CD4-positive, alpha-beta memory T cell (primary cell): Measurements from ENCODE around the gene UBAC1. TPM values are rescaled to one million over a fixed set of nuclear protein-coding genes. Genes with fewer than 3 reads are reported as not detected.
"Not testable (repeated sequence)": the region's sequence is repeated elsewhere in the genome, so short reads cannot be mapped to it uniquely, and the experiment has no call there.

Experiments
- CTCF ChIA-PET: fragments of 350-600 bp; sonication (Branson Sonifier 250); formaldehyde crosslinking; loops from one replicate; lab custom pipeline; 2021; ENCODE audit warnings: inconsistent platforms; ENCODE audit not compliant: partially characterized antibody; lab: Charles Lee
- POLR2A ChIA-PET: fragments of 350-600 bp; sonication (Branson Sonifier 250); formaldehyde crosslinking; loops from one replicate; lab custom pipeline; 2021; ENCODE audit not compliant: partially characterized antibody; lab: Charles Lee
- DNase-seq, 5 donors: peaks; one replicate each; pipeline versions ENCODE4 v3.0.0 to v3.0.0-alpha.2; 2020 to 2022; ENCODE audit warnings: mixed read lengths in 1 of 5
- H3K27ac ChIP-seq: one replicate; pipeline ENCODE4 v1.7.0; 2013; ENCODE audit warnings: low read depth, low read length
- H3K27me3 ChIP-seq: 2 replicates; pipeline ENCODE4 v1.7.0; 2013; ENCODE audit warnings: mild to moderate bottlenecking, low read length, moderate library complexity; ENCODE audit not compliant: insufficient read depth
- H3K36me3 ChIP-seq: 2 replicates; pipeline ENCODE4 v1.7.0; 2013; ENCODE audit warnings: mild to moderate bottlenecking, low read length, moderate library complexity; ENCODE audit not compliant: insufficient read depth
- H3K4me1 ChIP-seq: 2 replicates; pipeline ENCODE4 v1.7.0; 2013; ENCODE audit warnings: mild to moderate bottlenecking, low read length, moderate library complexity; ENCODE audit not compliant: insufficient read depth
- H3K4me3 ChIP-seq, 2 donors: one replicate each; pipeline ENCODE4 v1.7.0; 2013; ENCODE audit warnings: low read length in 2 of 2, mild to moderate bottlenecking in 1 of 2
- H3K9me3 ChIP-seq, 2 donors: one replicate each; pipeline ENCODE4 v1.7.0; 2013; ENCODE audit warnings: low read length in 2 of 2, control low read depth in 1 of 2; ENCODE audit not compliant: control insufficient read depth in 1 of 2
- H3K27ac Mint-ChIP-seq, 7 donors: one replicate each; pipeline ENCODE4 v1.8.0; 2020 to 2021; ENCODE audit warnings: mixed read lengths in 7 of 7, mild to moderate bottlenecking in 6 of 7, inconsistent platforms in 3 of 7, moderate library complexity in 3 of 7
- H3K27me3 Mint-ChIP-seq, 2 donors: one replicate each; pipeline ENCODE4 v1.8.0; 2020 to 2021; ENCODE audit warnings: mixed read lengths in 2 of 2
- H3K36me3 Mint-ChIP-seq, 2 donors: one replicate each; pipeline ENCODE4 v1.8.0; 2020 to 2021; ENCODE audit warnings: mixed read lengths in 2 of 2, inconsistent platforms in 1 of 2, mild to moderate bottlenecking in 1 of 2
- H3K4me1 Mint-ChIP-seq, 4 donors: one replicate each; pipeline ENCODE4 v1.8.0; 2020 to 2021; ENCODE audit warnings: mixed read lengths in 4 of 4, mild to moderate bottlenecking in 1 of 4
- H3K4me3 Mint-ChIP-seq, 8 donors: one replicate each; pipeline ENCODE4 v1.8.0; 2020 to 2021; ENCODE audit warnings: mixed read lengths in 8 of 8, mild to moderate bottlenecking in 7 of 8, moderate library complexity in 6 of 8, inconsistent platforms in 3 of 8
- H3K9me3 Mint-ChIP-seq, 8 donors: one replicate each; pipeline ENCODE4 v1.8.0; 2020 to 2021; ENCODE audit warnings: mixed read lengths in 8 of 8, mild to moderate bottlenecking in 5 of 8, inconsistent platforms in 3 of 8, moderate library complexity in 1 of 8
- intact Hi-C: fragments of 100-400 bp; cut with micrococcal nuclease; formaldehyde crosslinking; loops from one replicate; pipeline ENCODE4 v1.15.1; 2023
- polyA plus RNA-seq, 2 donors: library from polyadenylated mRNA; unstranded; fragments of 300-500 nt; fragmentation: Illumina TruSeq; gene quantifications; one replicate each; pipeline ENCODE4 v1.2.3, GENCODE V29; 2021
- total RNA-seq, 2 experiments: library from RNA; stranded (reverse); gene quantifications; one replicate each; pipeline ENCODE4 v1.2.3, GENCODE V29; 2021

The UBAC1 gene
- total and polyA plus RNA-seq, 4 experiments from 2014 or later: 23.0 to 32.8 (median 28.1) TPM

DNA sequence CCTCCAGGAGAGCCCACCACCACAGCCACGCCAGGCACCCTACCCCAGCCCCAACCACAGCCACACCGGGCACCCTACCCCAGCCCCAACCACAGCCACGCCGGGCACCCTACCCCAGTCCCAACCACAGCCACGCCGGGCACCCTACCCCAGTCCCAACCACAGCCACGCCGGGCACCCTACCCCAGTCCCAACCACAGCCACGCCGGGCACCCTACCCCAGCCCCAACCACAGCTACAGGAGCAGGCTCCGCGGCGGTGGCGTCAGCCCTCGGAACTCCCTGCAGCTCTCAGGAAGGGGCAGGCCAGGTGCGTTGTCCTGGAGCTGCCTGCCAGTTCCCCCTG is 5.7 kb upstream of the UBAC1 start:
- H3K9me3 Mint-ChIP-seq, H3K27ac Mint-ChIP-seq, H3K36me3 ChIP-seq, H3K4me3 Mint-ChIP-seq, H3K9me3 ChIP-seq, H3K4me3 ChIP-seq, DNase-seq, H3K36me3 Mint-ChIP-seq, H3K27me3 Mint-ChIP-seq, H3K27me3 ChIP-seq, H3K27ac ChIP-seq: not testable (repeated sequence)
- intact Hi-C loops: loop anchor here (1.0 kb wide), 1 partner anchor 156 kb away; no protein-coding TSS in a partner anchor
- H3K4me1 ChIP-seq: peaks cover 12% of the 10 kb centered on the region
- CTCF ChIA-PET: interaction anchor here (0.8 to 3.4 kb wide), 12 partner anchors 9 to 162 kb away, joined by 3 to 64 read pairs (median 4); no protein-coding TSS in a partner anchor
- POLR2A ChIA-PET: interaction anchor here (1.2 to 1.9 kb wide), 3 partner anchors 143 to 155 kb away, joined by 3 to 8 read pairs (median 4); no protein-coding TSS in a partner anchor
- peaks cover 6 to 16% (median 11%) of the 10 kb centered on the region in 4 donors for H3K4me1 Mint-ChIP-seq

DNA sequence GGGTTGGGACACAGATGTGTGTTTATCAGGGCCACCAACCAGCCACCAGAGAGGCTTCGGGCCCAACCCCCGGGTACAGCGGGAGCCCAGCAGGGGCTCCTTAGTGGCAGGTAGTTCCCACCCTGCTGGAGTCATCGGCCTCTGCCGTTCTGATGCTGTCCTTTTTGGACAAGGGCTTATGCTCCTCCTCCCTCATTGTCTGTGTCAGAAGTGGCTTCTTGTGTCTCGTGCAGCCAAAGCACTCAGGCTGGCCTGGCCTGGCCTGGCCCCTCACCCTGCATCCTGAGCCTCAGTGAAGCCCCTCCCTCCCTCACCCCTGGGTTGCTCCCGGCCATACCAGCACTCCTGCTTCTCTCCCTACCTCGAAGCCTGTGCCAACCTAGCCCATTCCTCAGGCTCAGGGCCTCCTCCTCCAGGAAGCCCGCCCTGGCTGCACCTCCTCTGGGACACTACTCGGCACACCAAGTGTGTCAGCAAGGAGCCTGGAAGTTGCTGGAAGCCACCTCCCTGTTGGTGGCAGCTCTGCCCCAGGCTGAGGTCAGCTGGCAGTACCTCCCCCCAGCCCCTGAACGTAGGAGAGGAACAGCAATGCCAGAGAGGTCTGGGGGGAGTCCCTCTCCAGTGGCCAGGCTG is 4.1 kb upstream of the UBAC1 start:
- H3K27ac Mint-ChIP-seq: peak overlapping the region in 2 of 7 donors; percentile 8 to 32
- DNase-seq: no peak
- POLR2A ChIA-PET: no interaction called here
- no peak overlapping the region for H3K4me3 ChIP-seq
- peaks cover 6 to 10% of the 10 kb centered on the region in 2 donors for H3K27me3 Mint-ChIP-seq
- H3K4me3 Mint-ChIP-seq: no peak overlapping the region
- peaks cover 8 to 25% (median 18%) of the 10 kb centered on the region in 4 donors for H3K4me1 Mint-ChIP-seq
- intact Hi-C loops: no loop called here
- peaks cover 0 to 9% of the 10 kb centered on the region in 2 donors for H3K36me3 Mint-ChIP-seq
- peaks cover 0 to 2% (median 0%) of the 10 kb centered on the region in 8 donors for H3K9me3 Mint-ChIP-seq
- no peak overlapping the region for H3K27ac ChIP-seq
- H3K4me1 ChIP-seq: peaks cover 21% of the 10 kb centered on the region
- H3K9me3 ChIP-seq: no peaks in the 10 kb centered on the region
- no peaks in the 10 kb centered on the region for H3K27me3 ChIP-seq
- H3K36me3 ChIP-seq: no peaks in the 10 kb centered on the region
- CTCF ChIA-PET: interaction anchor here (3.4 kb wide), 1 partner anchor 156 kb away, joined by 64 read pairs; no protein-coding TSS in a partner anchor

DNA sequence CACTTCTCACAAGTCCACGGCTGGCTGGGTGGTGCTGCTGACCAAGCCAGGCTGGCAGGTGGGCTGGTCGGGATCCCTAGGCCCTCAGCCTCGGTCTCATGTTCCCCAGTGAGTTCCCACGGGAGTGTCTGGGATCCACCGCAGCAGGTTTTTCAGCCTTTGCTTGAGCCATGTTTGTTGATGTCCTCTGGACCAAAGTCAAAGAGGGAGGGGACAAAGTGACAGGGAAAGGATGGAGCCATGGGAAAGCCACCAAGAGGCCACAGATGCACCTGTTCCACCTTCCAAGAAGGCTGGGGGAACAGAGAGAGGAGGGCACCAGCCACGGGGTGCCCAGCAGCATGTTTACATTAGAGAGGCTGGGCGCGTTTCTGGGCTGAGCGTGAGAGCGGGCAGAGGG is 2.8 kb upstream of the UBAC1 start:
- CTCF ChIA-PET: no interaction called here
- H3K4me3 ChIP-seq: no peak overlapping the region
- H3K36me3 ChIP-seq: no peaks in the 10 kb centered on the region
- no peak overlapping the region for H3K27ac ChIP-seq
- peaks cover 6 to 10% of the 10 kb centered on the region in 2 donors for H3K27me3 Mint-ChIP-seq
- H3K4me1 ChIP-seq: peaks cover 30% of the 10 kb centered on the region
- peaks cover 0 to 9% of the 10 kb centered on the region in 2 donors for H3K36me3 Mint-ChIP-seq
- POLR2A ChIA-PET: no interaction called here
- peaks cover 0 to 2% (median 0%) of the 10 kb centered on the region in 8 donors for H3K9me3 Mint-ChIP-seq
- no peaks in the 10 kb centered on the region for H3K9me3 ChIP-seq
- H3K27ac Mint-ChIP-seq: peak overlapping the region in 2 of 7 donors; percentile 47 to 76
- no peak for DNase-seq
- intact Hi-C loops: no loop called here
- H3K4me3 Mint-ChIP-seq: peak overlapping the region in 1 of 8 donors; percentile 24
- H3K27me3 ChIP-seq: no peaks in the 10 kb centered on the region
- peaks cover 14 to 37% (median 25%) of the 10 kb centered on the region in 4 donors for H3K4me1 Mint-ChIP-seq

DNA sequence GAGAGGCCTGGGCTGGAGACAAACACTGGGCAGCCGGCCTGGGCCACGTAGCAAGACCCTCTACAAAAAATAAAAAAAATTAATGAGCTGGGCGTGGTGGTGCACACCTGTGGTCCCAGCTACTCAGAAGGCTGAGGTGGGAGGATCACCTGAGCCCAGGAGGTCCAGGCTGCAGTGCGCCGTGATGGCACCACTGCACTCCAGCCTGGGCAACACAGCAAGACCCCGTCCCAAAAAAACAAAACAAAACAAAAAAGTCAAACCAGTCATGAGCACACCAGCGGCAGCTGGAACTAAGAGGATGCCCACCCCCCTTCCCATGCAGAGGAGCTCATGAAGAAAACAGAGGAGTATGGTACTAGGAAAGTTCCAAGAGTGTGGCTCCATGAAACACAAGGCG is 2.2 kb upstream of the UBAC1 start:
- ChIA-PET CTCF (no interaction called here), POLR2A (interaction anchor here (0.8 kb wide), 1 partner anchor 155 kb away, joined by 3 read pairs; the partner anchor contains the start of gene TMEM250)
- peaks cover 30% of the 10 kb centered on the region for H3K4me1 ChIP-seq
- peaks cover 6 to 10% of the 10 kb centered on the region in 2 donors for H3K27me3 Mint-ChIP-seq
- H3K9me3 ChIP-seq: no peaks in the 10 kb centered on the region
- peaks cover 0 to 2% (median 0%) of the 10 kb centered on the region in 8 donors for H3K9me3 Mint-ChIP-seq
- intact Hi-C loops: no loop called here
- peaks cover 16 to 43% (median 28%) of the 10 kb centered on the region in 4 donors for H3K4me1 Mint-ChIP-seq
- no peak overlapping the region for H3K27ac ChIP-seq
- no peak overlapping the region for H3K4me3 ChIP-seq
- no peak for DNase-seq
- no peaks in the 10 kb centered on the region for H3K27me3 ChIP-seq
- no peak overlapping the region for H3K4me3 Mint-ChIP-seq
- H3K36me3 ChIP-seq: no peaks in the 10 kb centered on the region
- H3K27ac Mint-ChIP-seq: peak overlapping the region in 2 of 7 donors; percentile 76 to 81
- H3K36me3 Mint-ChIP-seq: peaks cover 0 to 9% of the 10 kb centered on the region in 2 donors

DNA sequence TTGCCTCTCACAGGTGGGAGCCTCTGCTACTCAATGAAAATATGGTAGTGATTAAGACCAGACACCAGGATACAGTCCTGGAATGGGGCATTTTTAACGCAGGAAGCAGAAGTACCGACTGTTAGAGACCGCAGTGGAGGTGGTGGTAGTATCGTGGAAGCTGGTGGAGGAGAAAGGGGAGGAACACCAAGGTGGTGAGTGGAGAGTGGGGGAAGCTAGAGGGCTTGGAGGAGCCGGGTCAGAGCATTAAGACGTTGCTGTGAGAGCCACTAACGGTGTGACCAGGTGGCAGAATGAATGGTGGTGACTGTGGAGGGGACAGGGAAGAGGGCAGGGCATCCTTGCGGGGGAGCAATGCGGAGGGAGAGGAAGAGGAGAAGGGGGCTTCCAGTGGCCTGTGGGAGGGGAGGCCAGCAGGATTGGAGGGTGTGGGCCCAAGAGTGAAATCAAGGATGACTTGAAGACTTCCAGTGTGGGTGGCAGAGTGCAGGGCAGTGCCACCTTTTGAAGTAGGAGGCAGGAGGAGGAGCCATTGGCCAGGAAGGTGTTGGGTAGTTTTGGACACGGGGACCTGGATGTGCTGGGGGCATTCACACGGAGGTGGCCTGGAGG is 1.6 kb upstream of the UBAC1 start:
- H3K27ac ChIP-seq: no peak overlapping the region
- intact Hi-C loops: no loop called here
- Mint-ChIP-seq H3K4me1 (peaks cover 15 to 44% (median 26%) of the 10 kb centered on the region in 4 donors), H3K4me3 (peak overlapping the region in 3 of 8 donors; percentile 36 to 89 (median 39)), H3K36me3 (peaks cover 0 to 9% of the 10 kb centered on the region in 2 donors), H3K27ac (peak overlapping the region in 5 of 7 donors; percentile 3 to 85 (median 79)), H3K9me3 (peaks cover 0 to 2% (median 0%) of the 10 kb centered on the region in 8 donors), H3K27me3 (peaks cover 6 to 8% of the 10 kb centered on the region in 2 donors)
- DNase-seq: no peak
- no peaks in the 10 kb centered on the region for H3K36me3 ChIP-seq
- ChIA-PET CTCF (no interaction called here), POLR2A (interaction anchor here (0.8 kb wide), 1 partner anchor 155 kb away, joined by 3 read pairs; the partner anchor contains the start of gene TMEM250)
- no peaks in the 10 kb centered on the region for H3K27me3 ChIP-seq
- H3K4me1 ChIP-seq: peaks cover 28% of the 10 kb centered on the region
- H3K9me3 ChIP-seq: no peaks in the 10 kb centered on the region
- H3K4me3 ChIP-seq: no peak overlapping the region

DNA sequence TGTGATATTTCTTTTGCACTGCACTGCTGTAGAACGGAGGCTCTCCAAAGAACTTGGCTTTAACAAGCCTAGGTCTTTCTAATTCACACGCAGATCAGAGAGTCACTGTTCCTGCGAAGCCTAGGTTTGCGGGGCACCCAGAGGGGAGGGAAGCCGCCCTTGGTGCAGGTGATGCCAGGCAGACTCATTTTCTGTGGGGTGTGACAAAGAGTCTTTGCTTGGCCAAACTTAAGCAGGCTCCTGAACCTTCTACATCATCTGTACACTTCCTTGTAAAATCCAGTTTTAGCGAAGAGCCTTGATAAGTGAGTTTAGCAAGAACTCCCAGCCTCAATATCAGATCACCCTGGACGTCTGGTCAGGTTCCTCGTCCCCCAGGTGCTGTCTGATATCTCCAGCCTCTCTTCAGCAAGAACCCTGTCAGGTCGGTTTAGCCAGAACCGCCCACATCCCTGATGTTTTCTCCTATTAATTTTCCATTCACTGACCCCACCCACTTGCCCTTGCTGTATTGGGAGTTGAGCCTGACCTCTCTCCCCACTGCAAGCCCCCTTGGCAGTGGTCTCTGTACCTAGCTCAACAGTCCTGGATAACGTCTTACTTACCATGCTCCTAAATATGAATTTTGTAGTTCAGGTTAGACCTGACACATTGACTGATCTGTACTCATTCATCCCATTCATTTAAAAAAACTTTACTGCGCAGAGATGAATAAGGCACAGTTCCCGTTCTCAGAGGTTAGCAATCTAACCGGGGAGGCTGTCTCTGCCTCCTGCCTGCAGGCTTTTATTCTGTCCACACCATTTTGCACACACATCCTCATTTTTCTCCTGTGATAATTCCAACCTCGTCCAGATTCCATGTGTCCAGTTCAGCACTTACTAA is 880 bp upstream of the UBAC1 start:
- no peak for DNase-seq
- Histone ChIP-seq H3K27me3 (no peaks in the 10 kb centered on the region), H3K36me3 (no peaks in the 10 kb centered on the region), H3K4me1 (peaks cover 21% of the 10 kb centered on the region), H3K9me3 (no peaks in the 10 kb centered on the region), H3K4me3 (no peak overlapping the region), H3K27ac (no peak overlapping the region)
- H3K4me3 Mint-ChIP-seq: peak overlapping the region; percentile 74 to 89 (median 82)
- peaks cover 2 to 4% of the 10 kb centered on the region in 2 donors for H3K27me3 Mint-ChIP-seq
- H3K4me1 Mint-ChIP-seq: peaks cover 10 to 38% (median 20%) of the 10 kb centered on the region in 4 donors
- POLR2A ChIA-PET: interaction anchor here (0.7 to 3.4 kb wide), 6 partner anchors 54 to 305 kb away, joined by 3 to 23 read pairs (median 4); partner anchors contain the start of gene CAMSAP1
- CTCF ChIA-PET: no interaction called here
- intact Hi-C loops: loop anchor here (1.0 to 2.0 kb wide), 4 partner anchors 29 to 283 kb away; partner anchors contain the start of genes CAMSAP1, QSOX2 and TMEM250
- H3K9me3 Mint-ChIP-seq: peaks cover 0 to 2% (median 0%) of the 10 kb centered on the region in 8 donors
- peak overlapping the region; percentile 65 to 93 (median 85) for H3K27ac Mint-ChIP-seq
- H3K36me3 Mint-ChIP-seq: peaks cover 0 to 8% of the 10 kb centered on the region in 2 donors
